ENCODE results near the gene QDPR. TPM values are rescaled to one million over a fixed set of nuclear protein-coding genes. Genes with fewer than 3 reads are reported as not detected.

The QDPR gene
- total and polyA plus RNA-seq, 2 donors (not counting 1 experiment from before 2014, with no cell fraction given), result 2.7 to 8.1 TPM

- Mint-ChIP-seq H3K4me1 (no peaks in the 10 kb centered on the region), H3K4me3 (no peak overlapping the region), H3K9me3 (ENCODE audit: insufficient read depth) (no peaks in the 10 kb centered on the region), H3K27me3 (no peaks in the 10 kb centered on the region), H3K27ac (no peak overlapping the region)
- ChIA-PET CTCF (no interaction called here), POLR2A (no interaction called here)
- H3K4me1 ChIP-seq (ENCODE audit: control insufficient read depth in 2 of 2, insufficient read depth in 2 of 2, low read length in 2 of 2), result no peaks in the 10 kb centered on the region
- H3K4me2 ChIP-seq (replicated peaks; ENCODE audit: low read depth, low read length, poor library complexity, severe bottlenecking), result no peak overlapping the region
- no peak for DNase-seq
- no peaks in the 10 kb centered on the region for H3K27me3 ChIP-seq (replicated peaks in 1 of 4; ENCODE audit: control extremely low read depth in 1 of 4, control insufficient read depth in 3 of 4, insufficient read depth in 4 of 4, low read length in 3 of 4)
- no peak overlapping the region for H2AFZ ChIP-seq (ENCODE audit: insufficient read depth, low read depth, low read length, poor library complexity, severe bottlenecking)
- H3K9ac ChIP-seq (ENCODE audit: low read length), result no peak overlapping the region
- H3K36me3 ChIP-seq (replicated peaks in 1 of 2; ENCODE audit: control extremely low read depth in 1 of 2, control insufficient read depth in 1 of 2, extremely low read depth in 1 of 2, insufficient read depth in 2 of 2, low read length in 1 of 2), result peaks cover 0 to 24% of the 10 kb centered on the region in 2 experiments
- ATAC-seq (ENCODE audit: low read depth), result no peak
- H3K27ac ChIP-seq (ENCODE audit: low read length in 2 of 2), result no peak overlapping the region
- no peaks in the 10 kb centered on the region for H3K79me2 ChIP-seq (ENCODE audit: control insufficient read depth, insufficient read depth, low read length)
- no peaks in the 10 kb centered on the region for H4K20me1 ChIP-seq (ENCODE audit: control insufficient read depth, insufficient read depth, low read length, poor library complexity, severe bottlenecking)
- TF ChIP-seq EZH2 (IDR thresholded peaks at IDR 0.05; ENCODE audit: borderline replicate concordance, insufficient read depth, low read depth, low read length, poor library complexity, severe bottlenecking) (no peak), CTCF (IDR thresholded peaks at IDR 0.05) (no peak)
- WGBS (ENCODE audit: insufficient coverage), result no CpG with 5 or more reads among the region's 5 CpGs
- no peak overlapping the region for H3K4me3 ChIP-seq (ENCODE audit: control extremely low read depth in 1 of 5, extremely low read depth in 1 of 5, insufficient read depth in 1 of 5, low read depth in 2 of 5, low read length in 4 of 5)
- intact Hi-C loops (cut with micrococcal nuclease), result no loop called here
- no peaks in the 10 kb centered on the region for H3K9me3 ChIP-seq (ENCODE audit: control extremely low read depth in 1 of 3, control insufficient read depth in 2 of 3, insufficient read depth in 1 of 3, low read length in 2 of 3)
These were observed 22.8 kb downstream of the QDPR start for GRCh38 chr4:17489123-17489522.

- DNase-seq (no peak), ATAC-seq (ENCODE audit: low read depth) (no peak)
- POLR2A ChIA-PET, result no interaction called here
These were observed 29.2 kb downstream of the QDPR start for GRCh38 chr4:17482716-17483115.

More at GRCh38 chr4:17482716-17483115, 29.2 kb downstream of the QDPR start:
- Histone ChIP-seq H3K79me2 (ENCODE audit: control insufficient read depth, insufficient read depth, low read length) (no peaks in the 10 kb centered on the region), H2AFZ (ENCODE audit: insufficient read depth, low read depth, low read length, poor library complexity, severe bottlenecking) (no peak overlapping the region), H3K9me3 (ENCODE audit: control extremely low read depth in 1 of 3, control insufficient read depth in 2 of 3, insufficient read depth in 1 of 3, low read length in 2 of 3) (peaks cover 0 to 4% (median 3%) of the 10 kb centered on the region in 3 donors), H3K4me2 (replicated peaks; ENCODE audit: low read depth, low read length, poor library complexity, severe bottlenecking) (no peak overlapping the region), H3K27me3 (replicated peaks in 1 of 4; ENCODE audit: control extremely low read depth in 1 of 4, control insufficient read depth in 3 of 4, insufficient read depth in 4 of 4, low read length in 3 of 4) (no peaks in the 10 kb centered on the region), H3K4me3 (ENCODE audit: control extremely low read depth in 1 of 5, extremely low read depth in 1 of 5, insufficient read depth in 1 of 5, low read depth in 2 of 5, low read length in 4 of 5) (no peak overlapping the region), H4K20me1 (ENCODE audit: control insufficient read depth, insufficient read depth, low read length, poor library complexity, severe bottlenecking) (no peaks in the 10 kb centered on the region), H3K27ac (ENCODE audit: low read length in 2 of 2) (no peak overlapping the region), H3K36me3 (replicated peaks in 1 of 2; ENCODE audit: control extremely low read depth in 1 of 2, control insufficient read depth in 1 of 2, extremely low read depth in 1 of 2, insufficient read depth in 2 of 2, low read length in 1 of 2) (peaks cover 0 to 10% of the 10 kb centered on the region in 2 experiments), H3K9ac (ENCODE audit: low read length) (no peak overlapping the region), H3K4me1 (ENCODE audit: control insufficient read depth in 2 of 2, insufficient read depth in 2 of 2, low read length in 2 of 2) (no peaks in the 10 kb centered on the region)
- TF ChIP-seq EZH2 (IDR thresholded peaks at IDR 0.05; ENCODE audit: borderline replicate concordance, insufficient read depth, low read depth, low read length, poor library complexity, severe bottlenecking), result no peak
- TF ChIP-seq CTCF (IDR thresholded peaks at IDR 0.05), result no peak
- WGBS (ENCODE audit: insufficient coverage), result 93% methylated on average over 2 of the region's 2 CpGs
- CTCF ChIA-PET, result no interaction called here
- no peak overlapping the region for H3K27ac Mint-ChIP-seq
- no peaks in the 10 kb centered on the region for H3K27me3 Mint-ChIP-seq
- no peaks in the 10 kb centered on the region for H3K9me3 Mint-ChIP-seq (ENCODE audit: insufficient read depth)
- H3K4me3 Mint-ChIP-seq, result no peak overlapping the region
- no peaks in the 10 kb centered on the region for H3K4me1 Mint-ChIP-seq
- intact Hi-C loops (cut with micrococcal nuclease), result no loop called here

Data from B cell (primary cell).